ENCODE data around the gene DDHD1. TPM values are rescaled to one million over a fixed set of nuclear protein-coding genes. Genes with fewer than 3 reads are reported as not detected.
A peak's percentile ranks its signal among the peaks of the same experiment; 100 is the strongest.
"Not testable (repeated sequence)": the region's sequence is repeated elsewhere in the genome, so short reads cannot be mapped to it uniquely, and the experiment has no call there.

The DDHD1 gene
- total RNA-seq, 4 donors from 2014 or later: 4.4 to 10.1 (median 6.8) TPM

DNA sequence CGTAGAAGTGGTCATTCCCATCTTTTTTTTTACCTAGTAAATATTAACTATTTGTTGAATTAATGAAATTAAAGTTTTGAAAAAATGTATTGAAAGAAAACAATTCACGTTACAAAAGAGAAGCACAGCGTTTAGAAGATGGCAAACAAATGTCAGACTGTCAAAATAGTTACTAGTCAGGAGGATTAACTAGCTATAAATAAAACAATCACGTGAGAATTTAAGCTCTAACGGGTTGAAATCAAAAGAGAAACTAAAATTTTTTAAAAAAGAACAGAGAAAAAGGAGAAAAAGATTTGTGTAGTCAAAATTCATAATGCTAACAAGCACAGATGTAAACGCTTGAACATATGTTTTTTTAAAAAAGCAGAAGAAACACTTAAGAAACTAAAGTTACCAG, 26.4 kb downstream of the DDHD1 start:
- DNase-seq: no peak
- TF ChIP-seq, protein P1, sequence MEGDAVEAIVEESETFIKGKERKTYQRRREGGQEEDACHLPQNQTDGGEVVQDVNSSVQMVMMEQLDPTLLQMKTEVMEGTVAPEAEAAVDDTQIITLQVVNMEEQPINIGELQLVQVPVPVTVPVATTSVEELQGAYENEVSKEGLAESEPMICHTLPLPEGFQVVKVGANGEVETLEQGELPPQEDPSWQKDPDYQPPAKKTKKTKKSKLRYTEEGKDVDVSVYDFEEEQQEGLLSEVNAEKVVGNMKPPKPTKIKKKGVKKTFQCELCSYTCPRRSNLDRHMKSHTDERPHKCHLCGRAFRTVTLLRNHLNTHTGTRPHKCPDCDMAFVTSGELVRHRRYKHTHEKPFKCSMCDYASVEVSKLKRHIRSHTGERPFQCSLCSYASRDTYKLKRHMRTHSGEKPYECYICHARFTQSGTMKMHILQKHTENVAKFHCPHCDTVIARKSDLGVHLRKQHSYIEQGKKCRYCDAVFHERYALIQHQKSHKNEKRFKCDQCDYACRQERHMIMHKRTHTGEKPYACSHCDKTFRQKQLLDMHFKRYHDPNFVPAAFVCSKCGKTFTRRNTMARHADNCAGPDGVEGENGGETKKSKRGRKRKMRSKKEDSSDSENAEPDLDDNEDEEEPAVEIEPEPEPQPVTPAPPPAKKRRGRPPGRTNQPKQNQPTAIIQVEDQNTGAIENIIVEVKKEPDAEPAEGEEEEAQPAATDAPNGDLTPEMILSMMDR (IDR thresholded peaks at IDR 0.05 in 4 of 5, conservative IDR thresholded peaks at IDR 0.05 in 1 of 5): no peak
- no peak for TF ChIP-seq POLR2A (IDR thresholded peaks at IDR 0.05)
- ATAC-seq: peak in 1 of 2 donors; percentile 46
- Histone ChIP-seq H3K36me3 (no peaks in the 10 kb centered on the region), H3K4me1 (peaks cover 10 to 15% of the 10 kb centered on the region in 2 donors), H3K27me3 (no peaks in the 10 kb centered on the region), H3K27ac (peak overlapping the region; percentile 6 to 52 (median 32)), H3K9me3 (no peaks in the 10 kb centered on the region), H3K4me3 (peak overlapping the region; percentile 9 to 34 (median 31))
- intact Hi-C loops (cut with DNase I; ENCODE audit: low total_unique reads): no loop called here
- in situ Hi-C loops (cut with MboI; ENCODE audit: low sequenced_read_pairs in 4 of 4): no loop called here

DNA sequence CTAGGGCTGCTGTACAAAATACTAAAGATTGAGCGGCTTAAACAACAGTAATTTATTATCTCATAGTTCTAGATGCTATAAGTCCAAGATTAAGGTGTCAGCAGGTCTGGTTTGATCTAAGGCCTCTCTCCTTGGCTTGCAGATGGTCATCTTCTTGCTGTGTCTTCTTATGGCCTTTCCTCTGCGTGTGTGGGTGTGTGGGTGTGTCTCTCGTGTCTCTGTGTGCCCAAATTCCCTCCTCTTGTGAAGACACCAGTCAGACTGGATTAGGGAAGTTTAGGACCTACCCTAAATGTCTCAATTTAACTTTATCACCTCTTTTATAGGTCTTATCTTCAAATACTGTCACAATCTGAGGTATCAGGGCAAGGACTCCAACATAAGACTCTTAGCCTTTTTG, 28.3 kb downstream of the DDHD1 start:
- no peaks in the 10 kb centered on the region for H3K9me3 ChIP-seq
- in situ Hi-C loops (cut with MboI; ENCODE audit: low sequenced_read_pairs in 4 of 4): no loop called here
- no peak for ATAC-seq
- intact Hi-C loops (cut with DNase I; ENCODE audit: low total_unique reads): no loop called here
- TF ChIP-seq POLR2A (IDR thresholded peaks at IDR 0.05): no peak
- TF ChIP-seq, protein P1 (IDR thresholded peaks at IDR 0.05 in 4 of 5, conservative IDR thresholded peaks at IDR 0.05 in 1 of 5): no peak
- H3K4me1 ChIP-seq: peaks cover 10 to 15% of the 10 kb centered on the region in 2 donors
- no peak for DNase-seq
- H3K27ac ChIP-seq: no peak overlapping the region
- no peak overlapping the region for H3K4me3 ChIP-seq
- H3K27me3 ChIP-seq: no peaks in the 10 kb centered on the region
- no peaks in the 10 kb centered on the region for H3K36me3 ChIP-seq

DNA sequence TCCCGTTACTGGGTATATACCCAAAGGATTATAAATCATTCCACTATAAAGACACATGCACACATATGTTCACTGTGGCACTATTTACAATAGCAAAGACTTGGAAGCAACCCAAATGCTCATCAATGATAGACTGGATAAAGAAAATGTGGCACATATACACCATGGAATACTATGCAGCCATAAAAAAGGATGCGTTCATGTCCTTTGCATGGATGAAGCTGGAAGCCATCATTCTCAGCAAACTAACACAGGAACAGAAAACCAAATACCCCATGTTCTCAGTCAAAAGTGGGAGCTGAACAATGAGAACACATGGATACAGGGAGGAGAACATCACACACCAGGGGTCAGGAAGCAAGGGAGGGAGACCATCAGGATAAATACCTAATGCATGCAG, 31.7 kb downstream of the DDHD1 start:
- DNase-seq; H3K36me3 ChIP-seq; H3K9me3 ChIP-seq; ATAC-seq; H3K27me3 ChIP-seq; H3K4me3 ChIP-seq; H3K4me1 ChIP-seq; H3K27ac ChIP-seq; in situ Hi-C loops (cut with MboI; ENCODE audit: low sequenced_read_pairs in 4 of 4); intact Hi-C loops (cut with DNase I; ENCODE audit: low total_unique reads): not testable (repeated sequence)

DNA sequence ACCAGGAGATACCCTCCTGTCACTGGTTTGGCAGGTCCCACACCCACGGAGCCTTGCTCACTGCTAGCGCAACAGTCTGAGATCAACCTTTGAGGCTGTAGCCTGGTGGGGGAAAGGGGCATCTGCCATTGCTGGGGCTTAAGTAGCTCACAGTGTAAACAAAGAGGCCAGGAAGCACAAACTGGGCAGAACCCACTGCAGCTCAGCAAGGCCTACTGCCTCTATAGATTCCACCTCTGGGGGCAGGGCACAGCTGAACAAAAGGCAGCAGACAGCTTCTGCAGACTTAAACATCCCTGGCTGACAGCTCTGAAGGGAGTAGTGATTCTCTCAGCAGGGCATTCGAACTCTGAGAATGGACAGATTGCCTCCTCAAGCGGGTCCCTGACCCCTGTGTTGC, 35.6 kb downstream of the DDHD1 start:
- ATAC-seq; H3K27ac ChIP-seq; H3K4me1 ChIP-seq; H3K36me3 ChIP-seq; H3K9me3 ChIP-seq; H3K27me3 ChIP-seq; H3K4me3 ChIP-seq; intact Hi-C loops (cut with DNase I; ENCODE audit: low total_unique reads); in situ Hi-C loops (cut with MboI; ENCODE audit: low sequenced_read_pairs in 4 of 4); DNase-seq: not testable (repeated sequence)

DNA sequence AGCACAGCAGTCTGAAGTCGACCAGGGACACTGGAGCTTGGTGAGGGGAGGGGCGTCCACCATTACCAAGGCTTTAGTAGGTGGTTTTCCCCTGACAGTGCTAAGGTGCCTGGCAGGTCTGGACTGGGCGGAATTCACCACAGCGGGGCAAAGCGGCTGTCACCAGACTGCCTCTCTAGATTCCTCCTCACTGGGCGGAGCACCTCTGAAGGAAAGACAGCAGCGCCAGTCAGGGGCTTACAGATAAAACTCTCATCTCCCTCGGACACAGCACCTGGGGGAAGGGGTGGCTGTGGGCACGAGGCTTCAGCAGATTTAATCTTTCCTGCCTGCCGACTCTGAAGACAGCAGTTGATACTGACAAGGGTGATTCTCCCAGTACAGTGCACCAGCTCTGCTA, 39.1 kb downstream of the DDHD1 start:
- no peaks in the 10 kb centered on the region for H3K27me3 ChIP-seq
- no peak overlapping the region for H3K27ac ChIP-seq
- in situ Hi-C loops (cut with MboI; ENCODE audit: low sequenced_read_pairs in 4 of 4) (no loop called here), intact Hi-C loops (cut with DNase I; ENCODE audit: low total_unique reads) (no loop called here)
- TF ChIP-seq POLR2A (IDR thresholded peaks at IDR 0.05): no peak
- TF ChIP-seq, protein P1 (IDR thresholded peaks at IDR 0.05 in 4 of 5, conservative IDR thresholded peaks at IDR 0.05 in 1 of 5): no peak
- H3K9me3 ChIP-seq: no peaks in the 10 kb centered on the region
- H3K4me3 ChIP-seq: no peak overlapping the region
- DNase-seq (no peak), ATAC-seq (no peak)
- no peaks in the 10 kb centered on the region for H3K36me3 ChIP-seq
- H3K4me1 ChIP-seq: peaks cover 0 to 5% of the 10 kb centered on the region in 2 donors

DNA sequence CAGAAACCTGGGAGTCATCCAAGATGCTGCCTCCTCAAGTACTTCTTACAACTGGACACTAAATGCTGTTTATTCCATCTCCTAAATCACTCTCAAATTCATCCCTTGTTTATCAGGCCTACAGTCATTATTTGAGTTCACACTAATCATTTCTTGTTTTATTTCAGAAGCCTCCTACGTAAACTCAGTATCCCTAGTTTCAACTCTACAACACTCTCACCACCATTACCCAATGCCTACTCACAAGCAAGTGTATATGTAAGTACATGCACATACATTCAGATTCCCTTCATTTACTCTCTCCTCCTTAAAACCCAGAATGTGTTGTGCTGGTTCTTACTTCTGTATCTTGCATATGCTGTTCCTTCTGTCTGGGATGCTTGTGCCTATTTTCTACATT, 43.0 kb downstream of the DDHD1 start:
- no peak overlapping the region for H3K27ac ChIP-seq
- no peaks in the 10 kb centered on the region for H3K36me3 ChIP-seq
- no peak overlapping the region for H3K4me3 ChIP-seq
- H3K4me1 ChIP-seq: peaks cover 0 to 5% of the 10 kb centered on the region in 2 donors
- ATAC-seq (no peak), DNase-seq (no peak)
- H3K9me3 ChIP-seq: no peaks in the 10 kb centered on the region
- intact Hi-C loops (cut with DNase I; ENCODE audit: low total_unique reads) (no loop called here), in situ Hi-C loops (cut with MboI; ENCODE audit: low sequenced_read_pairs in 4 of 4) (no loop called here)
- TF ChIP-seq, protein P1 (IDR thresholded peaks at IDR 0.05 in 4 of 5, conservative IDR thresholded peaks at IDR 0.05 in 1 of 5): no peak
- TF ChIP-seq POLR2A (IDR thresholded peaks at IDR 0.05): no peak
- H3K27me3 ChIP-seq: no peaks in the 10 kb centered on the region
